ENCODE data around the gene RALGAPA2.

The RALGAPA2 gene

GRCh38 chr20:20712004-20712473 lies 405 bp downstream of the RALGAPA2 start:
- Histone ChIP-seq H4K20me1 (ENCODE audit: insufficient read depth, low read length, poor library complexity, severe bottlenecking) (peaks cover 4% of the 10 kb centered on the region), H3K36me3 (ENCODE audit: insufficient read depth, low read length) (no peaks in the 10 kb centered on the region), H3K4me1 (ENCODE audit: insufficient read depth, low read length, poor library complexity, severe bottlenecking) (peaks cover 28% of the 10 kb centered on the region), H3K9me3 (ENCODE audit: insufficient read depth, low read depth, low read length) (no peaks in the 10 kb centered on the region), H2AFZ (ENCODE audit: low read length) (peak overlapping the region; percentile 96), H3K79me2 (ENCODE audit: insufficient read depth, low read length) (peaks cover 32% of the 10 kb centered on the region), H3K9ac (ENCODE audit: low read depth, low read length, poor library complexity, severe bottlenecking) (peak overlapping the region; percentile 67), H3F3A (ENCODE audit: low read depth) (no peaks in the 10 kb centered on the region), H3K4me2 (ENCODE audit: low read depth, low read length, poor library complexity, severe bottlenecking) (peak overlapping the region; percentile 91), H3K4me3 (ENCODE audit: low read length, poor library complexity, severe bottlenecking) (peak overlapping the region; percentile 95), H3K9me2 (replicated peaks; ENCODE audit: low read depth, low read length) (no peaks in the 10 kb centered on the region), H3K27me3 (ENCODE audit: insufficient read depth, low read length, poor library complexity, severe bottlenecking) (no peaks in the 10 kb centered on the region)
- TF ChIP-seq EZH2phosphoT487 (IDR thresholded peaks at IDR 0.05; ENCODE audit: borderline replicate concordance) (no peak), CTCF (conservative IDR thresholded peaks at IDR 0.05; ENCODE audit: low read length) (no peak)

- peaks cover 4% of the 10 kb centered on the region for H4K20me1 ChIP-seq (ENCODE audit: insufficient read depth, low read length, poor library complexity, severe bottlenecking)
- H3K4me2 ChIP-seq (ENCODE audit: low read depth, low read length, poor library complexity, severe bottlenecking), result peak overlapping the region; percentile 91
- peak overlapping the region; percentile 95 for H3K4me3 ChIP-seq (ENCODE audit: low read length, poor library complexity, severe bottlenecking)
- peaks cover 30% of the 10 kb centered on the region for H3K4me1 ChIP-seq (ENCODE audit: insufficient read depth, low read length, poor library complexity, severe bottlenecking)
- H3K9me3 ChIP-seq (ENCODE audit: insufficient read depth, low read depth, low read length), result no peaks in the 10 kb centered on the region
- no peaks in the 10 kb centered on the region for H3F3A ChIP-seq (ENCODE audit: low read depth)
- H3K9ac ChIP-seq (ENCODE audit: low read depth, low read length, poor library complexity, severe bottlenecking), result peak overlapping the region; percentile 67
- TF ChIP-seq EZH2phosphoT487 (IDR thresholded peaks at IDR 0.05; ENCODE audit: borderline replicate concordance) (no peak), CTCF (conservative IDR thresholded peaks at IDR 0.05; ENCODE audit: low read length) (no peak)
- peaks cover 32% of the 10 kb centered on the region for H3K79me2 ChIP-seq (ENCODE audit: insufficient read depth, low read length)
- H3K9me2 ChIP-seq (replicated peaks; ENCODE audit: low read depth, low read length), result no peaks in the 10 kb centered on the region
- peak overlapping the region; percentile 40; the same call in 1 of the 2 replicates for H2AFZ ChIP-seq (ENCODE audit: low read length)
- H3K27me3 ChIP-seq (ENCODE audit: insufficient read depth, low read length, poor library complexity, severe bottlenecking), result no peaks in the 10 kb centered on the region
- no peaks in the 10 kb centered on the region for H3K36me3 ChIP-seq (ENCODE audit: insufficient read depth, low read length)
Observed at GRCh38 chr20:20711413-20711812, 1.0 kb downstream of the RALGAPA2 start.

GRCh38 chr20:20710443-20711315 lies 1.8 kb downstream of the RALGAPA2 start:
- Histone ChIP-seq H3F3A (ENCODE audit: low read depth) (no peaks in the 10 kb centered on the region), H3K36me3 (ENCODE audit: insufficient read depth, low read length) (no peaks in the 10 kb centered on the region), H3K9me3 (ENCODE audit: insufficient read depth, low read depth, low read length) (no peaks in the 10 kb centered on the region), H3K4me1 (ENCODE audit: insufficient read depth, low read length, poor library complexity, severe bottlenecking) (peaks cover 30% of the 10 kb centered on the region), H3K9ac (ENCODE audit: low read depth, low read length, poor library complexity, severe bottlenecking) (peak overlapping the region; percentile 67), H3K4me2 (ENCODE audit: low read depth, low read length, poor library complexity, severe bottlenecking) (peak overlapping the region; percentile 91), H3K27me3 (ENCODE audit: insufficient read depth, low read length, poor library complexity, severe bottlenecking) (no peaks in the 10 kb centered on the region), H3K79me2 (ENCODE audit: insufficient read depth, low read length) (peaks cover 32% of the 10 kb centered on the region), H2AFZ (ENCODE audit: low read length) (peak overlapping the region; percentile 40), H3K9me2 (replicated peaks; ENCODE audit: low read depth, low read length) (no peaks in the 10 kb centered on the region), H3K4me3 (ENCODE audit: low read length, poor library complexity, severe bottlenecking) (peak overlapping the region; percentile 95), H4K20me1 (ENCODE audit: insufficient read depth, low read length, poor library complexity, severe bottlenecking) (peaks cover 4% of the 10 kb centered on the region)
- no peak for TF ChIP-seq CTCF (conservative IDR thresholded peaks at IDR 0.05; ENCODE audit: low read length)
- no peak for TF ChIP-seq EZH2phosphoT487 (IDR thresholded peaks at IDR 0.05; ENCODE audit: borderline replicate concordance)
